NK-92 treated with Interleukin-12 subunit alpha and Interleukin-12 subunit beta, amount 100 ng/mL, for 24 hours (cell line): ENCODE measurements around the gene PSG11.
"Not testable (repeated sequence)": the region's sequence is repeated elsewhere in the genome, so short reads cannot be mapped to it uniquely, and the experiment has no call there.

ENCODE experiments used
- DNase-seq: peaks from one replicate; lab custom pipeline; 2025; lab: John Stamatoyannopoulos, UW

PSG11 gene

DNA sequence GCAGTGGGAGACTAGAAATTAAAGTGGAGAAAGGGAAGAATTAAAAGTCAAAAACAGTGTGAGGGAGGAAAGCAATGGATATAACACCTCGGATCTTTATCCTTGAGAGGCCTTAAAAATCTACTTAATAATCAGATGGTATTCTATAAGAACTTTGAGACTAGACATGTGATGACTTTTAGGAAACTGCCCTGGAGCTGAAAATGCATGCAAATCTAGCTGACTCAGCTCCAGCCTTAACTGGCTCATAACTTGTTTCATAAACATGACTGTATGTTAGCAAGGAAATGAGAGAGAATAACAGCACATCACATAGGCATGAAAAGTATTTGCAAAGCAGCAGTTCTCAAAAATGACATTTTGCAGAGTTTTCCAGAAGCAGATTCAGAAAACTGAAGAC, 38.1 kb downstream of the PSG11 start:
- not testable (repeated sequence) for DNase-seq

DNA sequence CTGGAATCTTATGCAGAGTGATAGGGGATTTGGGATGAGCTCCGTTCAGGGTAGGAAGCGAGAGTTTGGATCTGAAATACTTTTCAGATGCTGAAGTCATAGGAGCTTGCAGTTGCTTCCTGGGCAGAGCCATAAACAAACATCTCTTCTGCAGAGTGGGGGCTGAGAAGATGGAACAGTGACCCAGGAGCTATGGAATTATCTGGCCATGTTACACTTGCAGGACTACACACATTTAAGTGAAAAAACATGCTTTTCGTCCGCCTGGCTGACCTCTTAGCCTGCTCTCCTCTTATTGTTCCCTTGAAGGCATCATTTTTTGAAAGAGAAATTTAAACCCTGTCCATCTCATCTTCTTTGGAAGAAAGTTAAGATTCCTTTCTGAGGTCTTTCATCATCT, 40.7 kb downstream of the PSG11 start:
- no peak for DNase-seq

DNA sequence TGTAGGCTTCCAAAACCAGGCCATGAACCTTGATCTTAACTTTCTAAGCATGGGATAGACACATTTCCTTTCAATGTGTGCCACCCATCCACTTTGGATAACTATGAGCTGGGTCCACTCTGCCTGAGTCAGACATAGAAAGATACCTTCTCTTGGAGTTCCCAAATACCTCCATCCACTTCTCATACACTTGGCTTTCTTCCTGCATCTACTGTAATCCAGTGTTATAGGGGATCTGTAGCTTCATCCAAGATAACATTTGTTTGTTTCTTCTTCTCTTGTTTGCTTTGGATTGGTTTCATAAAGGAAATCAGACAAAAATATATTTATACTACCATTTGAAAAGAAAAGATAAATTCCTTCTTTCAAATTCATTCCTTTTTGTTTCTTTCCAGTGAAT, 44.2 kb downstream of the PSG11 start:
- DNase-seq = not testable (repeated sequence)

DNA sequence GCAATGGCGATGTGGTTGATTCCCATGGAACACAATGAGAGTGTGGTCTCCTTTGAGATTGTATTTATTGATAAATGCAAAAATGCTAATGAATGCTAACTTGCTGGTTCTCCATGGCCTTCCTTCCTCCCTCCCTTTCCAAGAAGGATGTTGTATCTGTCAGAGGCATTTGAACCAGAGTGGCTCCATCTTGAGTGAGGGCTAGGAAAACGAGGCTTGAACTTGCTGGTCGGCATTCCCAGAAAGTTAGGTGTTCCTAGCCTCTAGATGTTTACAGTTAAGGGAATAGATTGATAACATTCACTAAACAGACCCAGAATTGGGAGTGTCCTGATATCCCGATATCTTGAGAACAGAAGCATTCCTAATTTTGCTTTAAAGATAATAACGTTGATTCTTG, 54.8 kb downstream of the PSG11 start:
- DNase-seq = not testable (repeated sequence)

DNA sequence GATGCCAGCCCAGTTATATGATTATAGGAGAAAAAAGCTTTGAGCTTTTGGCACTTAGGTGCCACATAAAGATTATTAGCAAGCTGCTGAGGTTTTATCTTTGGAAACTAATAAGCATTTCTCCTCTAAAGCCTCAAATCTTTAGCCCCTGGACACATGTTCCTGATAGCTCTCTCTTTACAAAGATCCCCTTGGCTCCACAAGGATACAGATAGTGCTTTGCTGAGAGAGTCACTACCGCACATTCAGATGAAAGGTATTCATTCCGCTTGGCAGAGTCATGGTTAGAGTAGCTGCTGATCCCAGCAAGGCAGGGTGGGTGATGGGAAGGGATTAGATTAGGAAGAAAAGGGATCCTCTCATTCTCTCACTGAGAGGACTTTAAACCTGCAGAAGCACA, 61.1 kb downstream of the PSG11 start:
- DNase-seq = no peak

DNA sequence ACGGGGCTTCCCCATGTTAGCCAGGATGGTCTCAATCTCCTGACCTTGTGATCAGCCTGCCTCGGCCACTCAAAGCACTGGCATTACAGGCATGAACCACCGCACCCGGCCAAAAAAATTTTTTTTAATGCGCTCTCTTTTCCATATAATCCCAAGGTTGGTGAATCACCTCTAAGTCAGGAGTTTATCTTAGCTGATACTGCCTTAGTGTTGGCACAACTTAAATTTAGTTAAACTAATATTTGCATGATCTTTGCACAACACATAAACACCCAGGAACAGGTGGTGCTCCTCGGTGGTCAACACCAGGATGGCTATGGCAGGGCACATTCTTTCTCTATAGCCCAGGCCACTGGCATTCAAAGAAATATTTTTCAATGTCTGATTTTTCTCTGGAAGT, 65.2 kb downstream of the PSG11 start:
- DNase-seq = no peak
